SK-N-SH treated with all-trans-retinoic acid at 6 μM for 48 hours (cell line): ENCODE measurements around the gene MRPL58.

Source experiments
- ATAC-seq: fragments of 200-7000 bp; cut with Tn5 transposase; 3 replicates; pipeline ENCODE4 v1.9.1; 2020; ENCODE audit warnings: mild to moderate bottlenecking, moderate library complexity
- ARNTL ChIP-seq: fragments of 450-650 bp; formaldehyde crosslinking; IDR thresholded peaks from 2 replicates; pipeline ENCODE4 v1.5.0; 2020; ENCODE audit warnings: low read depth, mild to moderate bottlenecking, moderate library complexity, borderline replicate concordance
- BACH2 ChIP-seq: fragments of 250-450 bp; sonication (Bioruptor Pico); IDR thresholded peaks from 2 replicates; pipeline ENCODE4 v1.9.0; 2021; ENCODE audit warnings: mild to moderate bottlenecking, borderline replicate concordance
- CSDC2 ChIP-seq: fragments of 250-450 bp; sonication (Bioruptor Pico); IDR thresholded peaks from 2 replicates; pipeline ENCODE4 v1.5.0; 2020; ENCODE audit warnings: mild to moderate bottlenecking, moderate library complexity
- ESRRG ChIP-seq: fragments of 250-450 bp; sonication (Bioruptor Pico); IDR thresholded peaks from 2 replicates; pipeline ENCODE4 v1.6.1; 2021; ENCODE audit warnings: mild to moderate bottlenecking
- GLIS3 ChIP-seq: fragments of 250-450 bp; sonication (Bioruptor Pico); IDR thresholded peaks from 2 replicates; pipeline ENCODE4 v1.5.0; 2020; ENCODE audit warnings: mild to moderate bottlenecking, moderate library complexity
- ISL1 ChIP-seq: fragments of 250-450 bp; sonication (Bioruptor Pico); IDR thresholded peaks from 2 replicates; pipeline ENCODE4 v2.1.2; 2022; ENCODE audit warnings: mild to moderate bottlenecking, moderate library complexity
- OSR1 ChIP-seq: fragments of 250-450 bp; sonication (Bioruptor Pico); IDR thresholded peaks from 2 replicates; pipeline ENCODE4 v1.8.0; 2022; ENCODE audit warnings: moderate library complexity, mild to moderate bottlenecking, inconsistent platforms
- PPARA ChIP-seq: fragments of 250-450 bp; sonication (Bioruptor Pico); IDR thresholded peaks from 2 replicates; pipeline ENCODE4 v1.5.0; 2020; ENCODE audit warnings: mild to moderate bottlenecking, borderline replicate concordance
- RARB ChIP-seq: fragments of 250-450 bp; sonication (Bioruptor Pico); IDR thresholded peaks from 2 replicates; pipeline ENCODE4 v1.8.0; 2021; ENCODE audit warnings: mild to moderate bottlenecking, moderate library complexity
- SNAI2 ChIP-seq: fragments of 250-450 bp; sonication (Bioruptor Pico); IDR thresholded peaks from 2 replicates; pipeline ENCODE4 v1.5.0; 2020; ENCODE audit warnings: mild to moderate bottlenecking, moderate library complexity
- TOX ChIP-seq: fragments of 250-450 bp; sonication (Bioruptor Pico); IDR thresholded peaks from 2 replicates; pipeline ENCODE4 v1.8.0; 2021; ENCODE audit warnings: mild to moderate bottlenecking, moderate library complexity, borderline replicate concordance
- ZC3H10 ChIP-seq: fragments of 250-450 bp; sonication (Bioruptor Pico); IDR thresholded peaks from 2 replicates; pipeline ENCODE4 v1.5.1; 2021; ENCODE audit warnings: mild to moderate bottlenecking, moderate library complexity
- ZFP30 ChIP-seq: fragments of 450-650 bp; formaldehyde crosslinking; IDR thresholded peaks from 2 replicates; pipeline ENCODE4 v1.5.0; 2022; ENCODE audit warnings: mild to moderate bottlenecking, moderate library complexity
- ZNF565 ChIP-seq: fragments of 450-650 bp; formaldehyde crosslinking; conservative IDR thresholded peaks from 2 replicates; pipeline ENCODE4 v1.5.0; 2020; ENCODE audit warnings: low read depth, mild to moderate bottlenecking, moderate library complexity
- ZNF70 ChIP-seq: fragments of 450-650 bp; formaldehyde crosslinking; IDR thresholded peaks from 2 replicates; pipeline ENCODE4 v1.5.0; 2020; ENCODE audit warnings: mild to moderate bottlenecking, moderate library complexity
- ZNF8 ChIP-seq: fragments of 450-650 bp; formaldehyde crosslinking; IDR thresholded peaks from 2 replicates; pipeline ENCODE4 v1.5.0; 2020; ENCODE audit warnings: mild to moderate bottlenecking, moderate library complexity
- TF ChIP-seq, protein P1 (sequence below): fragments of 250-450 bp; sonication (Bioruptor Pico); IDR thresholded peaks from 2 replicates; pipeline ENCODE4 v1.5.0; 2020; ENCODE audit warnings: mild to moderate bottlenecking, moderate library complexity
- TF ChIP-seq, protein P2 (sequence below): fragments of 250-450 bp; sonication (Bioruptor Pico); IDR thresholded peaks from 2 replicates; pipeline ENCODE4 v1.5.1; 2021; ENCODE audit warnings: mild to moderate bottlenecking, moderate library complexity
- TF ChIP-seq, protein P3 (sequence below): fragments of 250-450 bp; sonication (Bioruptor Pico); IDR thresholded peaks from 2 replicates; pipeline ENCODE4 v1.8.0; 2020; ENCODE audit warnings: mild to moderate bottlenecking, moderate library complexity, borderline replicate concordance
- TF ChIP-seq, protein P4 (sequence below): fragments of 250-450 bp; sonication (Bioruptor Pico); IDR thresholded peaks from 2 replicates; pipeline ENCODE4 v1.5.1; 2020; ENCODE audit warnings: low read depth, mild to moderate bottlenecking, moderate library complexity

MRPL58 gene

DNA sequence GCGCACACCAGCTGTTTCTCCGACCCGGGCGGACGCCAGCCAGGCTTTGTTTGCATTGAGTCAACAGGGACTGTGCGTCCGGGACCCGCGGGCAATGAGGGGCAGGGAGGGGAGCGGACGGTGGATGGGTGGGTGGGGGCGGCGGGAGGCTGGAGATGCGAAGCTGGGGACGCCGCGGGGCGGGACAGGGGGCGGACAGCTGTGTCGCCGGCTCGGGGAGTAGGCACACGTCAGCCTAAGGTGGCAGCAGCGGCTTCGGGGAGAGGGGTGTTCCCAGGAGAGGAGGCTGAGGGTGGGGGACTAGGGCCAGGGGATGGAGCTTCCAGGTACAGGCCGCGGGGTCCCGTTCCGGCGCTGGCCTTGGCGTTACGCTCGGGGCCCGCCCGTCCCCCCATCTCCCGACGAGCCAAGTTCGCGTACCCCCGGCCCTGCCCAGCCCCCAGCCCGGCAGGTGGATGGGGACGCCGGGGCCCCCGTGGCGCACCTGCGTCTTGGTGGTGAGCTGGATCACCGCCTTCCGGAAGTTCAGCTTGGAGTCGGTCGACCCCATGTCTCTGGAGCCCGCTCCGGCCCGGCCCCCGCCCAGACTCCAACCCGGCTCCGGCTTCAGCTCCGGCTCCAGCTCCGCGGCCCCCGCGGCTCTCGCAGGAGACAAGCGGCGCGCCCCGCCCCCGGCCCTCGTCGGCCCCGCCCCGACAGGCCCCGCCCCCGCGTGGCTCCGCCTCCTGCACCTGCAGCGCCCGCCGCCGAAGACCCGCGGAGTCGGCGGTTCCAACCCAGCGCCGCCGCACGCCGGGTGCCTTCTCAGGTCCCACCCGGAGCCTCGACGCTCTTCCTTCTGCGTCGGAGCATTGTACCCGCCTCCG, 40.1 kb upstream of the MRPL58 start, which contains the start of gene HID1:
Gene HID1 (minus strand): TSS at position 653 of the 866 bp plus-strand sequence. CDS start 103 bp downstream, at position 550.
- TF ChIP-seq ARNTL (CRISPR knock-in tag) = no peak
- no peak for TF ChIP-seq CSDC2 (CRISPR knock-in tag)
- TF ChIP-seq ZNF70 (CRISPR knock-in tag) = no peak
- TF ChIP-seq BACH2 (CRISPR knock-in tag) = no peak
- no peak for TF ChIP-seq RARB (CRISPR knock-in tag)
- no peak for TF ChIP-seq ZNF565 (CRISPR knock-in tag)
- TF ChIP-seq TOX = no peak
- TF ChIP-seq, protein P1, sequence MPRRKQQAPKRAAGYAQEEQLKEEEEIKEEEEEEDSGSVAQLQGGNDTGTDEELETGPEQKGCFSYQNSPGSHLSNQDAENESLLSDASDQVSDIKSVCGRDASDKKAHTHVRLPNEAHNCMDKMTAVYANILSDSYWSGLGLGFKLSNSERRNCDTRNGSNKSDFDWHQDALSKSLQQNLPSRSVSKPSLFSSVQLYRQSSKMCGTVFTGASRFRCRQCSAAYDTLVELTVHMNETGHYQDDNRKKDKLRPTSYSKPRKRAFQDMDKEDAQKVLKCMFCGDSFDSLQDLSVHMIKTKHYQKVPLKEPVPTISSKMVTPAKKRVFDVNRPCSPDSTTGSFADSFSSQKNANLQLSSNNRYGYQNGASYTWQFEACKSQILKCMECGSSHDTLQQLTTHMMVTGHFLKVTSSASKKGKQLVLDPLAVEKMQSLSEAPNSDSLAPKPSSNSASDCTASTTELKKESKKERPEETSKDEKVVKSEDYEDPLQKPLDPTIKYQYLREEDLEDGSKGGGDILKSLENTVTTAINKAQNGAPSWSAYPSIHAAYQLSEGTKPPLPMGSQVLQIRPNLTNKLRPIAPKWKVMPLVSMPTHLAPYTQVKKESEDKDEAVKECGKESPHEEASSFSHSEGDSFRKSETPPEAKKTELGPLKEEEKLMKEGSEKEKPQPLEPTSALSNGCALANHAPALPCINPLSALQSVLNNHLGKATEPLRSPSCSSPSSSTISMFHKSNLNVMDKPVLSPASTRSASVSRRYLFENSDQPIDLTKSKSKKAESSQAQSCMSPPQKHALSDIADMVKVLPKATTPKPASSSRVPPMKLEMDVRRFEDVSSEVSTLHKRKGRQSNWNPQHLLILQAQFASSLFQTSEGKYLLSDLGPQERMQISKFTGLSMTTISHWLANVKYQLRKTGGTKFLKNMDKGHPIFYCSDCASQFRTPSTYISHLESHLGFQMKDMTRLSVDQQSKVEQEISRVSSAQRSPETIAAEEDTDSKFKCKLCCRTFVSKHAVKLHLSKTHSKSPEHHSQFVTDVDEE = no peak
- TF ChIP-seq PPARA (CRISPR knock-in tag) = no peak
- no peak for TF ChIP-seq ZNF8 (CRISPR knock-in tag)
- no peak for TF ChIP-seq ESRRG (CRISPR knock-in tag)
- TF ChIP-seq, all 23 proteins: peak for 0

DNA sequence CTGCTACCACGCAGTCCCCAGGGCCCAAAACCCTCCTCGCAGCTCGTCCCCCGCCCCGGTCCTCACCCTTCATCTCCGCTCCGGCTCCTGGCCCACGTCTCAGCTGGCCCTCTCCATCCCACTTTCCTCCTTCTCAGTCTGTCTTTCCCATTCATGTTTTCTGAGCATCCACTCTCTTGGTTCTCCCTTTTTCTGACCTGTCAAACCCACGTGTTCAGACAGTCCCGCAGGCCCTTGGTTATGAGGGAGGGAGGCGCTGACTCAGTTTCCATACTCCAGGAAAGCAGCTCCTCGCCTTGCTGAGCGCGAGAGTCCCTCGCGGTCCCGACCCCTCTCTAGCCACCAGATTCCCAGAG, 39.5 kb upstream of the MRPL58 start:
- TF ChIP-seq OSR1 (CRISPR knock-in tag) (no peak), GLIS3 (CRISPR knock-in tag) (no peak), ZC3H10 (CRISPR knock-in tag) (no peak), ESRRG (CRISPR knock-in tag) (no peak), ISL1 (CRISPR knock-in tag) (no peak), RARB (CRISPR knock-in tag) (no peak), PPARA (CRISPR knock-in tag) (no peak), ARNTL (CRISPR knock-in tag) (no peak), ZFP30 (CRISPR knock-in tag) (no peak), BACH2 (CRISPR knock-in tag) (no peak), ZNF70 (CRISPR knock-in tag) (no peak), ZNF8 (CRISPR knock-in tag) (no peak), CSDC2 (CRISPR knock-in tag) (no peak), TOX (no peak), SNAI2 (CRISPR knock-in tag) (no peak), ZNF565 (CRISPR knock-in tag) (no peak)
- TF ChIP-seq, protein P2, sequence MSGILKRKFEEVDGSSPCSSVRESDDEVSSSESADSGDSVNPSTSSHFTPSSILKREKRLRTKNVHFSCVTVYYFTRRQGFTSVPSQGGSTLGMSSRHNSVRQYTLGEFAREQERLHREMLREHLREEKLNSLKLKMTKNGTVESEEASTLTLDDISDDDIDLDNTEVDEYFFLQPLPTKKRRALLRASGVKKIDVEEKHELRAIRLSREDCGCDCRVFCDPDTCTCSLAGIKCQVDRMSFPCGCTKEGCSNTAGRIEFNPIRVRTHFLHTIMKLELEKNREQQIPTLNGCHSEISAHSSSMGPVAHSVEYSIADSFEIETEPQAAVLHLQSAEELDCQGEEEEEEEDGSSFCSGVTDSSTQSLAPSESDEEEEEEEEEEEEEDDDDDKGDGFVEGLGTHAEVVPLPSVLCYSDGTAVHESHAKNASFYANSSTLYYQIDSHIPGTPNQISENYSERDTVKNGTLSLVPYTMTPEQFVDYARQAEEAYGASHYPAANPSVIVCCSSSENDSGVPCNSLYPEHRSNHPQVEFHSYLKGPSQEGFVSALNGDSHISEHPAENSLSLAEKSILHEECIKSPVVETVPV (CRISPR knock-in tag) = no peak
- TF ChIP-seq, protein P3, sequence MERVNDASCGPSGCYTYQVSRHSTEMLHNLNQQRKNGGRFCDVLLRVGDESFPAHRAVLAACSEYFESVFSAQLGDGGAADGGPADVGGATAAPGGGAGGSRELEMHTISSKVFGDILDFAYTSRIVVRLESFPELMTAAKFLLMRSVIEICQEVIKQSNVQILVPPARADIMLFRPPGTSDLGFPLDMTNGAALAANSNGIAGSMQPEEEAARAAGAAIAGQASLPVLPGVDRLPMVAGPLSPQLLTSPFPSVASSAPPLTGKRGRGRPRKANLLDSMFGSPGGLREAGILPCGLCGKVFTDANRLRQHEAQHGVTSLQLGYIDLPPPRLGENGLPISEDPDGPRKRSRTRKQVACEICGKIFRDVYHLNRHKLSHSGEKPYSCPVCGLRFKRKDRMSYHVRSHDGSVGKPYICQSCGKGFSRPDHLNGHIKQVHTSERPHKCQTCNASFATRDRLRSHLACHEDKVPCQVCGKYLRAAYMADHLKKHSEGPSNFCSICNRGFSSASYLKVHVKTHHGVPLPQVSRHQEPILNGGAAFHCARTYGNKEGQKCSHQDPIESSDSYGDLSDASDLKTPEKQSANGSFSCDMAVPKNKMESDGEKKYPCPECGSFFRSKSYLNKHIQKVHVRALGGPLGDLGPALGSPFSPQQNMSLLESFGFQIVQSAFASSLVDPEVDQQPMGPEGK (CRISPR knock-in tag) = no peak
- TF ChIP-seq, protein P1 = no peak

More for the DNA sequence above, 40.1 kb upstream of the MRPL58 start, which contains the start of gene HID1:
- peak; percentile 70 for ATAC-seq

DNA sequence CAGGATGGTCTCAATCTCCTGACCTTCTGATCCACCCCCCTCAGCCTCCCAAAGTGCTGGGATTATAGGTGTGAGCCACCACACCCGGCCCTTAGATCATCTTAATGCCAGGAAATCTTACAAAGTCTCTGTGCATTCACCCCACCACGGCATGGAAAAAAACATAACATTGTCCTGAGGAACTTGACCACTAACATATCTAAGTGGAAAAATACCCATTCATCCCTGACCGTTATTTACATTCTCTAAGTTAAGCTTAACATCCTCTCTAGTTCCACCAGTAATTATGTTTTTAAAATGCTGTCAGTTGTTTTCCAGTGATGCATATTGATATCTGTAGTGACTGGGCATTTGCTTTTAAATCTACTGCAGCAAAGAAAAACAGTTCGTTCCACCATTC, 36.5 kb upstream of the MRPL58 start:
- no peak for ATAC-seq
- TF ChIP-seq BACH2 (CRISPR knock-in tag) = no peak
- TF ChIP-seq RARB (CRISPR knock-in tag) = no peak
- TF ChIP-seq SNAI2 (CRISPR knock-in tag) = no peak
- no peak for TF ChIP-seq OSR1 (CRISPR knock-in tag)
- TF ChIP-seq, protein P3 (CRISPR knock-in tag) = no peak
- no peak for TF ChIP-seq ZC3H10 (CRISPR knock-in tag)
- no peak for TF ChIP-seq ZNF8 (CRISPR knock-in tag)
- TF ChIP-seq, protein P4, sequence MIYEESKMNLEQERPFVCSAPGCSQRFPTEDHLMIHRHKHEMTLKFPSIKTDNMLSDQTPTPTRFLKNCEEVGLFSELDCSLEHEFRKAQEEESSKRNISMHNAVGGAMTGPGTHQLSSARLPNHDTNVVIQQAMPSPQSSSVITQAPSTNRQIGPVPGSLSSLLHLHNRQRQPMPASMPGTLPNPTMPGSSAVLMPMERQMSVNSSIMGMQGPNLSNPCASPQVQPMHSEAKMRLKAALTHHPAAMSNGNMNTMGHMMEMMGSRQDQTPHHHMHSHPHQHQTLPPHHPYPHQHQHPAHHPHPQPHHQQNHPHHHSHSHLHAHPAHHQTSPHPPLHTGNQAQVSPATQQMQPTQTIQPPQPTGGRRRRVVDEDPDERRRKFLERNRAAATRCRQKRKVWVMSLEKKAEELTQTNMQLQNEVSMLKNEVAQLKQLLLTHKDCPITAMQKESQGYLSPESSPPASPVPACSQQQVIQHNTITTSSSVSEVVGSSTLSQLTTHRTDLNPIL = no peak
- no peak for TF ChIP-seq ZNF70 (CRISPR knock-in tag)
- TF ChIP-seq CSDC2 (CRISPR knock-in tag) = no peak

More for the DNA sequence above, 39.5 kb upstream of the MRPL58 start:
- ATAC-seq = no peak; the same call in 2 of the 3 replicates
